MM.1S (cell line): ENCODE results near the gene RAD23B.
A peak's percentile ranks its signal among the peaks of the same experiment; 100 is the strongest.

ENCODE experiments used
- DNase-seq: peaks from one replicate; pipeline ENCODE4 v3.0.0-alpha.2; 2015
- H2AFZ ChIP-seq: fragments of 300-600 bp; sonication (generic); 2 replicates; pipeline ENCODE4 v1.6.0; 2016; ENCODE audit warnings: antibody characterized with exemption, low read length
- H3F3A ChIP-seq: fragments of 300-600 bp; sonication (generic); 2 replicates; pipeline ENCODE4 v1.6.1; 2016; ENCODE audit warnings: mild to moderate bottlenecking, antibody characterized with exemption, low read length, moderate library complexity, mixed read lengths; ENCODE audit not compliant: insufficient read depth
- H3K27ac ChIP-seq: fragments of 300-600 bp; sonication (generic); 2 replicates; pipeline ENCODE4 v1.5.1; 2016; ENCODE audit warnings: mild to moderate bottlenecking, low read length
- H3K27me3 ChIP-seq: fragments of 300-600 bp; sonication (generic); replicated peaks from 2 replicates; pipeline ENCODE4 v1.6.0; 2016; ENCODE audit warnings: low read length; ENCODE audit not compliant: insufficient read depth
- H3K36me3 ChIP-seq: fragments of 300-600 bp; sonication (generic); replicated peaks from 2 replicates; pipeline ENCODE4 v1.6.1; 2016; ENCODE audit warnings: mild to moderate bottlenecking, low read length, mixed read lengths; ENCODE audit not compliant: insufficient read depth
- H3K4me1 ChIP-seq: fragments of 300-600 bp; sonication (generic); 2 replicates; pipeline ENCODE4 v1.6.1; 2016; ENCODE audit warnings: low read length, mixed read lengths
- H3K4me2 ChIP-seq: fragments of 300-600 bp; sonication (generic); 2 replicates; pipeline ENCODE4 v1.6.0; 2016; ENCODE audit warnings: low read depth, low read length
- H3K4me3 ChIP-seq: fragments of 300-600 bp; sonication (generic); 2 replicates; pipeline ENCODE4 v1.5.1; 2016; ENCODE audit warnings: low read length, mixed read lengths
- H3K79me2 ChIP-seq: fragments of 300-600 bp; sonication (generic); 2 replicates; pipeline ENCODE4 v1.6.1; 2016; ENCODE audit warnings: mixed run types, low read length, mixed read lengths
- H3K9ac ChIP-seq: fragments of 300-600 bp; sonication (generic); 2 replicates; pipeline ENCODE4 v1.6.1; 2016; ENCODE audit warnings: low read length, mixed read lengths
- H3K9me2 ChIP-seq: fragments of 300-600 bp; sonication (generic); replicated peaks from 2 replicates; pipeline ENCODE4 v1.6.1; 2016; ENCODE audit warnings: mild to moderate bottlenecking, low read length, mixed read lengths; ENCODE audit not compliant: insufficient read depth
- H3K9me3 ChIP-seq: fragments of 300-600 bp; sonication (generic); replicated peaks from 2 replicates; pipeline ENCODE4 v1.6.1; 2016; ENCODE audit warnings: mild to moderate bottlenecking, low read length, mixed read lengths; ENCODE audit not compliant: insufficient read depth
- H4K20me1 ChIP-seq: fragments of 300-600 bp; sonication (generic); 2 replicates; pipeline ENCODE4 v1.6.1; 2016; ENCODE audit warnings: mild to moderate bottlenecking, low read length, moderate library complexity, mixed read lengths; ENCODE audit not compliant: insufficient read depth
- EZH2 ChIP-seq: fragments of 300-600 bp; sonication (generic); optimal IDR thresholded peaks from 2 replicates; pipeline ENCODE3; 2017; ENCODE audit warnings: low read depth, mild to moderate bottlenecking, antibody characterized with exemption, low read length, mixed read lengths
- EZH2phosphoT487 ChIP-seq: fragments of 300-600 bp; sonication (generic); IDR thresholded peaks from 2 replicates; pipeline ENCODE4 v1.6.1; 2018; ENCODE audit warnings: antibody characterized with exemption, low read length
- TF ChIP-seq, protein P1 (sequence below): fragments of 300-600 bp; sonication (generic); IDR thresholded peaks from 2 replicates; pipeline ENCODE4 v1.5.1; 2016; ENCODE audit warnings: antibody characterized with exemption, low read length, mixed read lengths

Gene RAD23B

DNA sequence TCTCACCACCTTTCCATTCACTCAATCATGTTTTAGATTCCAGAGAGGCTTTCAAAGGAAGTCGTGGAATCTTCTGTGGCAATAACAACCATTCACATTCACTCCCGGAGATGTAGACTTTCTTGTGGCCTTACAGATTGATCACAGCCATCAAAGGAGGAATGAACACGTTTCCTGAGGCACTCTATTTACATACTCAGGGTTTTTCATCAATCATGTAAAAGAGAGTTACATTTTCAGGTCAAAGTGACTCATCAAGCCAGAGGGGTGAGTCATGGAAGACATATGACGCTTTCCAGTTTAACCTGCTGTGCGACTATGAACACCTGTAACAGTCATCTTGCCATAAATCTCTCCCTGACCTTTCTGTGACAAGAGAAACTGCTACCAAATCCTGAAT, 39.3 kb upstream of the RAD23B start:
- no peaks in the 10 kb centered on the region for H3K79me2 ChIP-seq
- H3K4me1 ChIP-seq: no peaks in the 10 kb centered on the region
- no peaks in the 10 kb centered on the region for H4K20me1 ChIP-seq
- peak; percentile 14 for DNase-seq
- no peak overlapping the region for H2AFZ ChIP-seq
- H3K4me2 ChIP-seq: no peak overlapping the region
- H3K4me3 ChIP-seq: no peak overlapping the region
- H3K9me3 ChIP-seq: no peaks in the 10 kb centered on the region
- H3K9ac ChIP-seq: no peak overlapping the region
- H3K27me3 ChIP-seq: no peaks in the 10 kb centered on the region
- H3K9me2 ChIP-seq: no peaks in the 10 kb centered on the region
- no peaks in the 10 kb centered on the region for H3K36me3 ChIP-seq
- H3F3A ChIP-seq: no peaks in the 10 kb centered on the region
- no peak overlapping the region for H3K27ac ChIP-seq
- TF ChIP-seq, protein P1, sequence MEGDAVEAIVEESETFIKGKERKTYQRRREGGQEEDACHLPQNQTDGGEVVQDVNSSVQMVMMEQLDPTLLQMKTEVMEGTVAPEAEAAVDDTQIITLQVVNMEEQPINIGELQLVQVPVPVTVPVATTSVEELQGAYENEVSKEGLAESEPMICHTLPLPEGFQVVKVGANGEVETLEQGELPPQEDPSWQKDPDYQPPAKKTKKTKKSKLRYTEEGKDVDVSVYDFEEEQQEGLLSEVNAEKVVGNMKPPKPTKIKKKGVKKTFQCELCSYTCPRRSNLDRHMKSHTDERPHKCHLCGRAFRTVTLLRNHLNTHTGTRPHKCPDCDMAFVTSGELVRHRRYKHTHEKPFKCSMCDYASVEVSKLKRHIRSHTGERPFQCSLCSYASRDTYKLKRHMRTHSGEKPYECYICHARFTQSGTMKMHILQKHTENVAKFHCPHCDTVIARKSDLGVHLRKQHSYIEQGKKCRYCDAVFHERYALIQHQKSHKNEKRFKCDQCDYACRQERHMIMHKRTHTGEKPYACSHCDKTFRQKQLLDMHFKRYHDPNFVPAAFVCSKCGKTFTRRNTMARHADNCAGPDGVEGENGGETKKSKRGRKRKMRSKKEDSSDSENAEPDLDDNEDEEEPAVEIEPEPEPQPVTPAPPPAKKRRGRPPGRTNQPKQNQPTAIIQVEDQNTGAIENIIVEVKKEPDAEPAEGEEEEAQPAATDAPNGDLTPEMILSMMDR: no peak
- TF ChIP-seq EZH2phosphoT487: no peak
- no peak for TF ChIP-seq EZH2

DNA sequence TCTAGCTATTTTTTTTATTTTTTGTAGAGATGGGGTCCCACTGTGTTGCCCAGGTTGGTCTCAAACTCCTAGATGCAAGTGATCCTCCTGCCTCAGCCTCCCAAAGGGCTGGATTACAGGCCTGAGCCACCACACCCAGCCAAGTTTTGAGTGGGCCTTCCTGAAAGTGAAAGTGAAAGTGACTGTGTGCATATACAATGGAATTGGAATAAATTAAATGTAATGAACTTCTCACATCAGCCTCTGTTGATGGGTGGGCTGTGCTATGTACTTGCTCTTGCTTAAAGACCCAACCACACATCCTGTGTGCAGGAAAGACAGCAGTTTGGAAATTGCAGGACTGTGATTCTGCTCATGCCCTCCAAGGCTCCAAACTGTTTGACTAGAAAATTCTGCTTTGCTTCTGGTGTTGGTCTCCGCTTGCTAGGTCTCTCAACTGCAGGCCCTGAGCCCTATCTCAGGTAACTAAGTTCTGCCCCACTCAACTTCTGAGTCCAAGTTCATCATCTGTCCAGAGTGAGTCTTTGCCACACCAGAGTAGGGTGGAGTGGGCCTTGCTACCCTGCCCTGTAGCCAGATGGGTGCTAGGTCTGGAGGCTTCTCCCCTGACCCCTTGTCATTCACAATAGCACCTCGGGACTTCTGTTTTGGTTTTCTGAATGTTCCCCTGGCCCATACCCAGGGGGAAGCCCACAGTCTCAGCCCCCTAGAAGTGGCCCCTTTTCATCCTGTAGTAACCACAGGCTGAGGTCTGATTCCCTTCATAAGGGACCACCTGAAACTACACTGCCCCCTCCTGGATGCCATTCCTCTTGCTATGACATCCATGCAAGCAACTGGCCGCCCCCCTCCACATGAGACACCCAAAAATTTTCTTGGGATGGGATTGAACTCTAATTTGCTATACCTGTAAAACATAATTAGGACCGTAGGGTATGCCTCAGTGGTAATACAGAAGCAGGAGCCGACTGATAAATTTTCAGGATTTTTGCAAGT, 36.5 kb upstream of the RAD23B start:
- no peak overlapping the region for H3K9ac ChIP-seq
- no peaks in the 10 kb centered on the region for H3K9me2 ChIP-seq
- H3K9me3 ChIP-seq: no peaks in the 10 kb centered on the region
- no peaks in the 10 kb centered on the region for H3K4me1 ChIP-seq
- H3K27me3 ChIP-seq: no peaks in the 10 kb centered on the region
- no peaks in the 10 kb centered on the region for H3K36me3 ChIP-seq
- H3K4me3 ChIP-seq: no peak overlapping the region
- no peaks in the 10 kb centered on the region for H3F3A ChIP-seq
- no peaks in the 10 kb centered on the region for H4K20me1 ChIP-seq
- DNase-seq: no peak
- H3K4me2 ChIP-seq: no peak overlapping the region
- TF ChIP-seq EZH2: no peak
- no peak for TF ChIP-seq EZH2phosphoT487
- TF ChIP-seq, protein P1: no peak
- H3K79me2 ChIP-seq: no peaks in the 10 kb centered on the region
- H2AFZ ChIP-seq: no peak overlapping the region
- no peak overlapping the region for H3K27ac ChIP-seq

DNA sequence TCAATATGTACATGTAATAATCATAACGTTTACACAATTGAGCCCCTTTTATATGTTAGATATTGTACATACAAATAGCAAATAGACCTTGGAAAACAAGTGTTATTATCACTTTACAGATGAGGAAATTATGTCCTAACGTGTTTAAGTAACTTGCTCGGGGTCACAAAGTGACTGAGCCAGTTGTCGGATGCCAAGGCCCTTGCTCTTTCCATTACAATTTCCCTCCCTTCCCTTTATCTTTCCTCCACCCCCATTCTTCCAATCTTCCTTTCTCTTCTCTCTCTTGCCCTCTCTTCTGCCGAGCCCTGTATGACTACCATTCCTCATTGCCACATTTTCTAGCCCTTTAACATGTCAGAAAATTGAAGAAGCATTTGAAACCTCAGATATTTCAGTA, 34.4 kb upstream of the RAD23B start:
- H3K27me3 ChIP-seq: no peaks in the 10 kb centered on the region
- H3K4me2 ChIP-seq: no peak overlapping the region
- DNase-seq: no peak
- no peaks in the 10 kb centered on the region for H3K4me1 ChIP-seq
- no peak for TF ChIP-seq EZH2phosphoT487
- TF ChIP-seq, protein P1: no peak
- no peaks in the 10 kb centered on the region for H3K9me3 ChIP-seq
- no peak overlapping the region for H2AFZ ChIP-seq
- no peaks in the 10 kb centered on the region for H3K9me2 ChIP-seq
- H3K4me3 ChIP-seq: no peak overlapping the region
- no peaks in the 10 kb centered on the region for H3F3A ChIP-seq
- no peak overlapping the region for H3K27ac ChIP-seq
- H3K79me2 ChIP-seq: no peaks in the 10 kb centered on the region
- H4K20me1 ChIP-seq: no peaks in the 10 kb centered on the region
- H3K36me3 ChIP-seq: no peaks in the 10 kb centered on the region
- no peak overlapping the region for H3K9ac ChIP-seq
